H1 (cell line): Measurements from ENCODE around the gene MMAB. TPM values are rescaled to one million over a fixed set of nuclear protein-coding genes. Genes with fewer than 3 reads are reported as not detected.

Experiments used
- CTCF ChIA-PET: fragments of 300-600 bp; sonication (Branson Sonifier 250); formaldehyde crosslinking; loops from one replicate; lab custom pipeline; 2021; ENCODE audit not compliant: partially characterized antibody; lab: Charles Lee
- POLR2A ChIA-PET: fragments of 300-600 bp; sonication (Branson Sonifier 250); formaldehyde crosslinking; loops from one replicate; lab custom pipeline; 2021; ENCODE audit warnings: inconsistent platforms; ENCODE audit not compliant: partially characterized antibody; lab: Charles Lee
- DNase-seq, 2 experiments: peaks; one replicate each; pipeline versions ENCODE4 v3.0.0 to v3.0.0-alpha.2; 2010 to 2022; ENCODE audit warnings: low spot score in 2 of 2, low read depth in 1 of 2, mixed read lengths in 1 of 2
- FAIRE-seq: peaks from 2 replicates; lab custom pipeline; 2011; peaks lifted over from hg19 to GRCh38; lab: Jason Lieb, UNC
- H2AFZ ChIP-seq: 2 replicates; pipeline ENCODE4 v1.8.1; 2012; ENCODE audit warnings: low read length, inconsistent platforms
- H2AK5ac ChIP-seq: 2 replicates; pipeline ENCODE4 v1.6.1; 2013; ENCODE audit warnings: low read depth, low read length
- H2BK120ac ChIP-seq: replicated peaks from 2 replicates; pipeline ENCODE3; 2013; ENCODE audit warnings: low read depth, low read length, inconsistent platforms
- H2BK12ac ChIP-seq: 2 replicates; pipeline ENCODE4 v1.6.1; 2013; ENCODE audit warnings: low read depth, low read length
- H2BK15ac ChIP-seq: 2 replicates; pipeline ENCODE4 v1.6.1; 2013; ENCODE audit warnings: low read length
- H2BK20ac ChIP-seq: 2 replicates; pipeline ENCODE4 v1.6.1; 2013; ENCODE audit warnings: low read length
- H2BK5ac ChIP-seq: 2 replicates; pipeline ENCODE4 v1.6.1; 2013; ENCODE audit warnings: low read depth, low read length
- H3K14ac ChIP-seq: 2 replicates; pipeline ENCODE4 v1.6.1; 2013; ENCODE audit warnings: inconsistent platforms; ENCODE audit not compliant: insufficient read length
- H3K18ac ChIP-seq: 2 replicates; pipeline ENCODE4 v1.6.1; 2013; ENCODE audit warnings: low read length; ENCODE audit errors: extremely low read depth
- H3K23ac ChIP-seq: 2 replicates; pipeline ENCODE4 v1.6.1; 2013; ENCODE audit warnings: inconsistent platforms; ENCODE audit not compliant: insufficient read length
- H3K23me2 ChIP-seq: 2 replicates; pipeline ENCODE4 v1.6.1; 2013; ENCODE audit warnings: low read depth, low read length
- H3K27ac ChIP-seq: 2 replicates; pipeline ENCODE4 v1.6.1; 2011; ENCODE audit warnings: low read depth, low read length, inconsistent platforms
- H3K27me3 ChIP-seq, 4 experiments: replicated peaks in 1 of 4; 1 replicate in 1 of 4; 2 replicates in 3 of 4; pipeline versions ENCODE4 v1.6.1 to v1.8.1; 2011 to 2013; ENCODE audit warnings: low read length in 3 of 4, mild to moderate bottlenecking in 3 of 4, inconsistent platforms in 2 of 4, mixed read lengths in 2 of 4, moderate library complexity in 1 of 4; ENCODE audit not compliant: control insufficient read depth in 3 of 4, insufficient read depth in 3 of 4; ENCODE audit errors: extremely low read depth in 1 of 4
- H3K36me3 ChIP-seq, 4 experiments: 2 replicates each; pipeline versions ENCODE4 v1.6.1 to v1.8.1; 2011 to 2013; ENCODE audit warnings: mild to moderate bottlenecking in 4 of 4, low read length in 3 of 4, moderate library complexity in 2 of 4, control low read depth in 1 of 4, inconsistent platforms in 1 of 4; ENCODE audit not compliant: insufficient read depth in 4 of 4, control insufficient read depth in 2 of 4
- H3K4ac ChIP-seq: replicated peaks from 2 replicates; pipeline ENCODE3; 2013; ENCODE audit warnings: low read length, low read depth, mixed read lengths, inconsistent platforms; ENCODE audit not compliant: insufficient read length
- H3K4me1 ChIP-seq, 4 experiments: replicated peaks in 1 of 4; 1 replicate in 1 of 4; 2 replicates in 3 of 4; pipeline versions ENCODE4 v1.6.1 to v1.8.1; 2011 to 2013; ENCODE audit warnings: low read length in 3 of 4, inconsistent platforms in 2 of 4, mixed read lengths in 1 of 4; ENCODE audit not compliant: insufficient read depth in 4 of 4, control insufficient read depth in 3 of 4
- H3K4me2 ChIP-seq, 2 experiments: 2 replicates each; pipeline versions ENCODE4 v1.6.1 to v1.8.1; 2011 to 2013; ENCODE audit warnings: low read depth in 2 of 2, low read length in 2 of 2, control low read depth in 1 of 2, inconsistent platforms in 1 of 2, mild to moderate bottlenecking in 1 of 2; ENCODE audit not compliant: insufficient read depth in 1 of 2
- H3K4me3 ChIP-seq, 4 experiments: fragments of 200-600, 300-600 bp in 1 of 4; sonication (generic), shearing (Covaris generic), sonication (Bioruptor Twin) in 1 of 4; 2 replicates each; pipeline versions ENCODE4 v1.5.1 to v1.8.1; 2011 to 2016; ENCODE audit warnings: low read length in 4 of 4, low read depth in 3 of 4, control low read depth in 2 of 4, inconsistent platforms in 2 of 4, mild to moderate bottlenecking in 2 of 4, mixed read lengths in 1 of 4, moderate library complexity in 1 of 4; ENCODE audit not compliant: insufficient read depth in 2 of 4; ENCODE audit errors: extremely low read depth in 1 of 4
- H3K56ac ChIP-seq: replicated peaks from 2 replicates; pipeline ENCODE3; 2013; ENCODE audit warnings: low read depth, mild to moderate bottlenecking, mixed read lengths, low read length, inconsistent platforms; ENCODE audit not compliant: insufficient read length
- H3K79me1 ChIP-seq: 2 replicates; pipeline ENCODE4 v1.6.1; 2013; ENCODE audit warnings: low read depth, low read length, control low read depth
- H3K79me2 ChIP-seq, 2 experiments: 2 replicates each; pipeline versions ENCODE4 v1.6.1 to v1.8.1; 2012 to 2013; ENCODE audit warnings: low read length in 2 of 2, mild to moderate bottlenecking in 2 of 2, inconsistent platforms in 1 of 2; ENCODE audit not compliant: insufficient read depth in 2 of 2, control insufficient read depth in 1 of 2
- H3K9ac ChIP-seq, 4 experiments: replicated peaks in 1 of 4; 1 replicate in 1 of 4; 2 replicates in 3 of 4; pipeline versions ENCODE4 v1.6.1 to v1.8.1; 2011 to 2013; ENCODE audit warnings: low read depth in 3 of 4, low read length in 3 of 4, control low read depth in 2 of 4, mild to moderate bottlenecking in 2 of 4, moderate library complexity in 2 of 4, inconsistent platforms in 1 of 4; ENCODE audit errors: extremely low read depth in 1 of 4
- H3K9me3 ChIP-seq, 2 experiments: 2 replicates each; pipeline versions ENCODE4 v1.6.1 to v1.8.1; 2012 to 2013; ENCODE audit warnings: mild to moderate bottlenecking in 2 of 2, moderate library complexity in 2 of 2, control low read depth in 1 of 2, inconsistent platforms in 1 of 2, low read depth in 1 of 2, low read length in 1 of 2, mixed read lengths in 1 of 2; ENCODE audit not compliant: insufficient read depth in 2 of 2
- H4K20me1 ChIP-seq, 2 experiments: replicated peaks in 1 of 2; 2 replicates each; pipeline versions ENCODE3 to v1.8.1; 2011 to 2013; ENCODE audit warnings: inconsistent platforms in 2 of 2, low read length in 2 of 2, mild to moderate bottlenecking in 1 of 2; ENCODE audit not compliant: insufficient read depth in 2 of 2, control insufficient read depth in 1 of 2
- H4K5ac ChIP-seq: 2 replicates; pipeline ENCODE4 v1.6.1; 2013; ENCODE audit warnings: low read length, low read depth, mixed read lengths, inconsistent platforms; ENCODE audit not compliant: insufficient read length
- H4K8ac ChIP-seq: 2 replicates; pipeline ENCODE4 v1.8.0; 2013; ENCODE audit warnings: mild to moderate bottlenecking, moderate library complexity, low read length, inconsistent platforms; ENCODE audit not compliant: insufficient read depth; ENCODE audit errors: extremely low read depth
- H4K91ac ChIP-seq: replicated peaks from 2 replicates; pipeline ENCODE3; 2013; ENCODE audit warnings: low read length, mixed read lengths, inconsistent platforms; ENCODE audit not compliant: insufficient read length
- BRCA1 ChIP-seq: IDR thresholded peaks from 2 replicates; pipeline ENCODE4 v1.6.1; 2012; ENCODE audit warnings: low read depth, low read length, improper control_type of control experiment
- E2F6 ChIP-seq: IDR thresholded peaks from 2 replicates; pipeline ENCODE4 v1.6.1; 2012; ENCODE audit warnings: inconsistent platforms
- HDAC2 ChIP-seq, 2 experiments: fragments of 300-600 bp in 1 of 2; sonication (generic) in 1 of 2; IDR thresholded peaks; 2 replicates each; pipeline ENCODE4 v1.6.1; 2011 to 2012; ENCODE audit warnings: low read depth in 2 of 2, low read length in 2 of 2, mild to moderate bottlenecking in 2 of 2, moderate library complexity in 2 of 2, borderline replicate concordance in 1 of 2, inconsistent platforms in 1 of 2
- MAFK ChIP-seq: IDR thresholded peaks from 2 replicates; pipeline ENCODE4 v1.6.1; 2012; ENCODE audit warnings: low read depth, mild to moderate bottlenecking, improper control_type of control experiment, low read length
- SP2 ChIP-seq: IDR thresholded peaks from 2 replicates; pipeline ENCODE4 v1.6.1; 2012; ENCODE audit warnings: mild to moderate bottlenecking, low read length, inconsistent platforms
- WGBS, 2 experiments: shearing (Covaris generic) in 1 of 2; methylation state at CpG; one replicate each; pipeline versions ENCODE4 v1.1.6 to v1.1.7; 2013 to 2015; ENCODE audit warnings: low lambda C conversion rate in 2 of 2, mixed read lengths in 2 of 2, inconsistent platforms in 1 of 2, low coverage in 1 of 2, missing lambda C conversion rate in 1 of 2; ENCODE audit not compliant: insufficient replicate concordance in 2 of 2, insufficient coverage in 1 of 2, insufficient read length in 1 of 2; ENCODE audit errors: extremely low coverage in 1 of 2, missing lambda C conversion rate in 1 of 2; 5-methylcytosine and 5-hydroxymethylcytosine counted together
- polyA plus RNA-seq, 7 experiments: library from polyadenylated mRNA; depleted of rRNA in 3 of 7; stranded (reverse) in 5 of 7; unstranded in 2 of 7; fragments of >200 nt in 5 of 7; fragments of 200-250 nt in 2 of 7; gene quantifications; 1 replicate in 5 of 7; 2 replicates in 1 of 7; 4 replicates in 1 of 7; pipeline versions ENCODE4 v1.2.1 to v1.2.3, GENCODE V29; 2011 to 2013; ENCODE audit warnings: missing spikeins in 2 of 7, mixed read lengths in 2 of 7
- total RNA-seq: library from RNA; stranded (reverse); fragmentation: NEBNext Ultra II Directional; extraction: Animal tissue kit (Norgen Biotek cat#: 25700); gene quantifications from 2 replicates; pipeline ENCODE4 v1.2.1, GENCODE V29; 2021
- TF ChIP-seq, protein P1 (sequence below): IDR thresholded peaks from 2 replicates; pipeline ENCODE4 v1.6.1; 2012; ENCODE audit warnings: inconsistent platforms
- TF ChIP-seq, protein P2 (sequence below), 3 experiments: IDR thresholded peaks; 1 replicate in 2 of 3; 2 replicates in 1 of 3; pipeline versions ENCODE4 v1.5.1 to v1.6.1; 2011; ENCODE audit warnings: low read length in 3 of 3, mild to moderate bottlenecking in 3 of 3, inconsistent platforms in 2 of 3, low read depth in 1 of 3, moderate library complexity in 1 of 3; ENCODE audit not compliant: insufficient read depth in 1 of 3; ENCODE audit errors: control extremely low read depth in 1 of 3

MMAB gene
- total and polyA plus RNA-seq, 2 of the 8 experiments (the other 6 are each of a cell fraction or from before 2014, with no cell fraction given): 12.9 to 18.5 TPM

DNA sequence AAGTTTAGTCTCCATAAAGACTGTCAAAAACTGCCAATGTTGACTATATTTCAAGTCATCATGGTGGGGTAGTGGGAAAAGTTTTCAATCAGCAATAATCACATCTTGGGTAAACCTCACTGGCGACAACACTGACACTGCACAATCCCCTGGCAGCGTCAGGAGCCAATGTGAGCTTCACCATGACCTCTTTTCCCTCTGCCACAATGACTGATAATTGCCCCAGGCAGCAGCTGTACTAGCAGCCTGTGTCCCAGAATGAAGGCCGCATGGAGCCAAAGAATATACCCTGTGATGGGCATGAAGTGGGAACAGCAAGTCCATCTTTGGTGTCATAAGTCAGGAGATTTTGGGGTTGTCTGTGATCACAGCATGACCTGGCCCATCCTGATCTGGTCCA, 5.3 kb downstream of the MMAB start:
- Histone ChIP-seq H4K8ac (no peak overlapping the region), H3K4me2 (no peak overlapping the region), H3K36me3 (peaks cover 2 to 22% (median 8%) of the 10 kb centered on the region in 4 experiments; a peak in 5 of 8 replicates), H3K18ac (no peak overlapping the region), H2BK5ac (no peak overlapping the region), H2AK5ac (no peak overlapping the region), H3K27me3 (no peaks in the 10 kb centered on the region), H2BK120ac (no peak overlapping the region), H2BK20ac (no peak overlapping the region), H2AFZ (no peak overlapping the region), H3K9ac (no peak overlapping the region; a peak in 1 of 7 replicates), H4K20me1 (no peaks in the 10 kb centered on the region), H3K79me1 (no peaks in the 10 kb centered on the region), H3K56ac (no peak overlapping the region), H2BK15ac (no peak overlapping the region), H4K91ac (no peak overlapping the region), H3K4me3 (no peak overlapping the region), H3K23me2 (no peaks in the 10 kb centered on the region), H3K4ac (no peak overlapping the region), H3K14ac (no peak overlapping the region), H3K23ac (no peak overlapping the region), H3K4me1 (peaks cover 0 to 2% (median 0%) of the 10 kb centered on the region in 4 experiments; a peak in 1 of 7 replicates), H2BK12ac (no peak overlapping the region), H3K9me3 (no peaks in the 10 kb centered on the region), H3K79me2 (no peaks in the 10 kb centered on the region), H4K5ac (no peak overlapping the region), H3K27ac (no peak overlapping the region)
- ChIA-PET POLR2A (interaction anchor here (1.6 kb wide), 1 partner anchor 25 kb away, joined by 5 read pairs; no protein-coding TSS in a partner anchor), CTCF (interaction anchor here (0.7 to 6.1 kb wide), 3 partner anchors 29 to 437 kb away, joined by 3 to 40 read pairs (median 5); no protein-coding TSS in a partner anchor)
- TF ChIP-seq, protein P1, sequence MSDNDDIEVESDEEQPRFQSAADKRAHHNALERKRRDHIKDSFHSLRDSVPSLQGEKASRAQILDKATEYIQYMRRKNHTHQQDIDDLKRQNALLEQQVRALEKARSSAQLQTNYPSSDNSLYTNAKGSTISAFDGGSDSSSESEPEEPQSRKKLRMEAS: no peak
- TF ChIP-seq MAFK (no peak), BRCA1 (no peak), SP2 (no peak), E2F6 (no peak), HDAC2 (IDR thresholded peaks at IDR 0.05; ENCODE audit: borderline replicate concordance in 1 of 2, low read depth in 2 of 2, low read length in 2 of 2) (no peak)
- TF ChIP-seq, protein P2, sequence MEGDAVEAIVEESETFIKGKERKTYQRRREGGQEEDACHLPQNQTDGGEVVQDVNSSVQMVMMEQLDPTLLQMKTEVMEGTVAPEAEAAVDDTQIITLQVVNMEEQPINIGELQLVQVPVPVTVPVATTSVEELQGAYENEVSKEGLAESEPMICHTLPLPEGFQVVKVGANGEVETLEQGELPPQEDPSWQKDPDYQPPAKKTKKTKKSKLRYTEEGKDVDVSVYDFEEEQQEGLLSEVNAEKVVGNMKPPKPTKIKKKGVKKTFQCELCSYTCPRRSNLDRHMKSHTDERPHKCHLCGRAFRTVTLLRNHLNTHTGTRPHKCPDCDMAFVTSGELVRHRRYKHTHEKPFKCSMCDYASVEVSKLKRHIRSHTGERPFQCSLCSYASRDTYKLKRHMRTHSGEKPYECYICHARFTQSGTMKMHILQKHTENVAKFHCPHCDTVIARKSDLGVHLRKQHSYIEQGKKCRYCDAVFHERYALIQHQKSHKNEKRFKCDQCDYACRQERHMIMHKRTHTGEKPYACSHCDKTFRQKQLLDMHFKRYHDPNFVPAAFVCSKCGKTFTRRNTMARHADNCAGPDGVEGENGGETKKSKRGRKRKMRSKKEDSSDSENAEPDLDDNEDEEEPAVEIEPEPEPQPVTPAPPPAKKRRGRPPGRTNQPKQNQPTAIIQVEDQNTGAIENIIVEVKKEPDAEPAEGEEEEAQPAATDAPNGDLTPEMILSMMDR (IDR thresholded peaks at IDR 0.05; ENCODE audit: control extremely low read depth in 1 of 3, insufficient read depth in 1 of 3, low read depth in 1 of 3, low read length in 3 of 3): no peak
- FAIRE-seq (no peak), DNase-seq (no peak)
- 96% methylated on average over 3 of the region's 3 CpGs; no CpG with 5 or more reads in 1 of the 2 experiments for WGBS, 2 experiments
